ENCODE results near the gene TNRC18. TPM values are rescaled to one million over a fixed set of nuclear protein-coding genes. Genes with fewer than 3 reads are reported as not detected.
"Not testable (repeated sequence)": the region's sequence is repeated elsewhere in the genome, so short reads cannot be mapped to it uniquely, and the experiment has no call there.

TNRC18 gene, protein sequence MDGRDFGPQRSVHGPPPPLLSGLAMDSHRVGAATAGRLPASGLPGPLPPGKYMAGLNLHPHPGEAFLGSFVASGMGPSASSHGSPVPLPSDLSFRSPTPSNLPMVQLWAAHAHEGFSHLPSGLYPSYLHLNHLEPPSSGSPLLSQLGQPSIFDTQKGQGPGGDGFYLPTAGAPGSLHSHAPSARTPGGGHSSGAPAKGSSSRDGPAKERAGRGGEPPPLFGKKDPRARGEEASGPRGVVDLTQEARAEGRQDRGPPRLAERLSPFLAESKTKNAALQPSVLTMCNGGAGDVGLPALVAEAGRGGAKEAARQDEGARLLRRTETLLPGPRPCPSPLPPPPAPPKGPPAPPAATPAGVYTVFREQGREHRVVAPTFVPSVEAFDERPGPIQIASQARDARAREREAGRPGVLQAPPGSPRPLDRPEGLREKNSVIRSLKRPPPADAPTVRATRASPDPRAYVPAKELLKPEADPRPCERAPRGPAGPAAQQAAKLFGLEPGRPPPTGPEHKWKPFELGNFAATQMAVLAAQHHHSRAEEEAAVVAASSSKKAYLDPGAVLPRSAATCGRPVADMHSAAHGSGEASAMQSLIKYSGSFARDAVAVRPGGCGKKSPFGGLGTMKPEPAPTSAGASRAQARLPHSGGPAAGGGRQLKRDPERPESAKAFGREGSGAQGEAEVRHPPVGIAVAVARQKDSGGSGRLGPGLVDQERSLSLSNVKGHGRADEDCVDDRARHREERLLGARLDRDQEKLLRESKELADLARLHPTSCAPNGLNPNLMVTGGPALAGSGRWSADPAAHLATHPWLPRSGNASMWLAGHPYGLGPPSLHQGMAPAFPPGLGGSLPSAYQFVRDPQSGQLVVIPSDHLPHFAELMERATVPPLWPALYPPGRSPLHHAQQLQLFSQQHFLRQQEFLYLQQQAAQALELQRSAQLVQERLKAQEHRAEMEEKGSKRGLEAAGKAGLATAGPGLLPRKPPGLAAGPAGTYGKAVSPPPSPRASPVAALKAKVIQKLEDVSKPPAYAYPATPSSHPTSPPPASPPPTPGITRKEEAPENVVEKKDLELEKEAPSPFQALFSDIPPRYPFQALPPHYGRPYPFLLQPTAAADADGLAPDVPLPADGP (N-terminal part only)
- total RNA-seq = 100 to 1,000 TPM; 111 to 127 (median 124) TPM
- total RNA-seq (2013) = 34.5 TPM

GRCh38 chr7:5423306-5423975 lies at the start of gene TNRC18:
TSS of gene TNRC18 (minus strand) at chr7:5423834. CDS start at chr7:5421246, 2,588 bp downstream.
- Histone ChIP-seq H3K36me3 (ENCODE audit: control insufficient read depth, insufficient read depth, low read length) (no peaks in the 10 kb centered on the region), H3K9me3 (ENCODE audit: control insufficient read depth, insufficient read depth, low read length) (no peaks in the 10 kb centered on the region), H3K27ac (ENCODE audit: low read length) (peak within 1 kb of the TSS; percentile 54), H3K27me3 (ENCODE audit: control insufficient read depth, insufficient read depth, low read length) (peaks cover 70% of the 10 kb centered on the region), H3K4me1 (ENCODE audit: control insufficient read depth, insufficient read depth, low read length) (peaks cover 87% of the 10 kb centered on the region), H3K4me3 (ENCODE audit: low read length) (peak within 1 kb of the TSS; percentile 47)
- Mint-ChIP-seq H3K9me3 (no peaks in the 10 kb centered on the region), H3K4me3 (peak within 1 kb of the TSS; percentile 90), H3K27me3 (ENCODE audit: low read depth in 2 of 2) (peaks cover 27 to 54% of the 10 kb centered on the region in 2 donors), H3K4me1 (peaks cover 22 to 56% of the 10 kb centered on the region in 2 donors), H3K27ac (peak within 1 kb of the TSS; percentile 38 to 54), H3K36me3 (no peaks in the 10 kb centered on the region)
- DNase-seq (peak; percentile 31 to 44), ATAC-seq (peak in 1 of 3 donors; percentile 4)
- under 1% methylated on average over 55 of the region's 67 CpGs for WGBS (ENCODE audit: insufficient coverage)
- intact Hi-C loops (cut with micrococcal nuclease) = no loop called here
- no peak for TF ChIP-seq CTCF (IDR thresholded peaks at IDR 0.05)

GRCh38 chr7:5472432-5473315 lies 49.0 kb upstream of the TNRC18 start:
- Mint-ChIP-seq H3K4me1 (peaks cover 8 to 9% of the 10 kb centered on the region in 2 donors), H3K9me3 (no peaks in the 10 kb centered on the region), H3K36me3 (no peaks in the 10 kb centered on the region), H3K27ac (no peak overlapping the region), H3K27me3 (ENCODE audit: low read depth in 2 of 2) (no peaks in the 10 kb centered on the region), H3K4me3 (no peak overlapping the region)
- 91% methylated on average over 20 of the region's 20 CpGs for WGBS (ENCODE audit: insufficient coverage)
- Histone ChIP-seq H3K9me3 (ENCODE audit: control insufficient read depth, insufficient read depth, low read length) (peaks cover 4% of the 10 kb centered on the region), H3K27ac (ENCODE audit: low read length) (no peak overlapping the region), H3K36me3 (ENCODE audit: control insufficient read depth, insufficient read depth, low read length) (no peaks in the 10 kb centered on the region), H3K27me3 (ENCODE audit: control insufficient read depth, insufficient read depth, low read length) (no peaks in the 10 kb centered on the region), H3K4me1 (ENCODE audit: control insufficient read depth, insufficient read depth, low read length) (peaks cover 14% of the 10 kb centered on the region), H3K4me3 (ENCODE audit: low read length) (no peak overlapping the region)
- no peak for TF ChIP-seq CTCF (IDR thresholded peaks at IDR 0.05)
- intact Hi-C loops (cut with micrococcal nuclease) = no loop called here
- no peak for ATAC-seq
- no peak for DNase-seq

DNA sequence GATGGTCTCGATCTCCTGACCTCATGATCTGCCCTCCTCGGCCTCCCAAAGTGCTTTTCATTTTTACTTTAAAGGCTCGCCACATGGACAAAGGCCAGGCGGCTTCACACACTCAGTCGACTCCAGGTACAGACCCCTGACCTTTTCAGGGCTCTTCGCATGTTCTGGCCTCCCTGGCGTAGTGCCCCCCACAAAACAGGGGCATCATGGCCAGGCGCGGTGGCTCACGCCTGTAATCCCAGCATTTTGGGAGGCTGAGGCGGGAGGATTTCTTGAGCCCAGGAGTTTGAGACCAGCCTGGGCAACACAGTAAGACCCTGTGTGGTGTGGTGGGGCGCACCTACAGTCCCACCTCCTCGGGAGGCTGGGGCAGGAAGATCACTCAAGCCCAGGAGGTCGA lies 48.0 kb upstream of the TNRC18 start:
- H3K27me3 ChIP-seq (ENCODE audit: control insufficient read depth, insufficient read depth, low read length); H3K27ac ChIP-seq (ENCODE audit: low read length); H3K27ac Mint-ChIP-seq; H3K36me3 Mint-ChIP-seq; DNase-seq; H3K9me3 Mint-ChIP-seq; H3K4me1 ChIP-seq (ENCODE audit: control insufficient read depth, insufficient read depth, low read length); H3K4me1 Mint-ChIP-seq; H3K9me3 ChIP-seq (ENCODE audit: control insufficient read depth, insufficient read depth, low read length); H3K27me3 Mint-ChIP-seq (ENCODE audit: low read depth in 2 of 2); H3K36me3 ChIP-seq (ENCODE audit: control insufficient read depth, insufficient read depth, low read length); H3K4me3 Mint-ChIP-seq; intact Hi-C loops (cut with micrococcal nuclease); H3K4me3 ChIP-seq (ENCODE audit: low read length); ATAC-seq: not testable (repeated sequence)
- 90% methylated on average over 14 of the region's 14 CpGs for WGBS (ENCODE audit: insufficient coverage)

All from natural killer cell (primary cell).